Measurements from ENCODE around the gene GPR26.
"Not testable (repeated sequence)": the region's sequence is repeated elsewhere in the genome, so short reads cannot be mapped to it uniquely, and the experiment has no call there.

Gene GPR26

GRCh38 chr10:123718544-123719060, 52.4 kb downstream of the GPR26 start:
- DNase-seq: no peak

GRCh38 chr10:123720536-123720935, 54.4 kb downstream of the GPR26 start:
- DNase-seq: no peak

GRCh38 chr10:123721441-123722049, 55.4 kb downstream of the GPR26 start:
- no peak for DNase-seq

- DNase-seq: no peak
Observed at GRCh38 chr10:123722351-123722750, 56.2 kb downstream of the GPR26 start.

- no peak for DNase-seq
Observed at GRCh38 chr10:123724747-123725146, 58.6 kb downstream of the GPR26 start.

GRCh38 chr10:123726381-123726780, 60.2 kb downstream of the GPR26 start:
- no peak for DNase-seq

GRCh38 chr10:123726836-123727235, 60.7 kb downstream of the GPR26 start:
- DNase-seq: no peak

GRCh38 chr10:123729523-123729922, 63.4 kb downstream of the GPR26 start:
- no peak for DNase-seq

GRCh38 chr10:123736917-123737316, 70.8 kb downstream of the GPR26 start:
- not testable (repeated sequence) for DNase-seq

- DNase-seq: no peak
Observed at GRCh38 chr10:123741146-123741545, 75.0 kb downstream of the GPR26 start.

GRCh38 chr10:123741711-123742110, 75.6 kb downstream of the GPR26 start:
- DNase-seq: no peak

- DNase-seq: no peak
Observed at GRCh38 chr10:123742751-123743440, 76.7 kb downstream of the GPR26 start.

- no peak for DNase-seq
Observed at GRCh38 chr10:123743441-123744223, 77.5 kb downstream of the GPR26 start.

- DNase-seq: no peak
Observed at GRCh38 chr10:123744224-123744536, 78.0 kb downstream of the GPR26 start.

Measured in NCI-H2081 (cell line).